ENCODE results near the gene SLC16A14. TPM values are rescaled to one million over a fixed set of nuclear protein-coding genes. Genes with fewer than 3 reads are reported as not detected.

The SLC16A14 gene
- total and polyA plus RNA-seq, 2 experiments from 2014 or later = 1.1 to 2.7 TPM

DNA sequence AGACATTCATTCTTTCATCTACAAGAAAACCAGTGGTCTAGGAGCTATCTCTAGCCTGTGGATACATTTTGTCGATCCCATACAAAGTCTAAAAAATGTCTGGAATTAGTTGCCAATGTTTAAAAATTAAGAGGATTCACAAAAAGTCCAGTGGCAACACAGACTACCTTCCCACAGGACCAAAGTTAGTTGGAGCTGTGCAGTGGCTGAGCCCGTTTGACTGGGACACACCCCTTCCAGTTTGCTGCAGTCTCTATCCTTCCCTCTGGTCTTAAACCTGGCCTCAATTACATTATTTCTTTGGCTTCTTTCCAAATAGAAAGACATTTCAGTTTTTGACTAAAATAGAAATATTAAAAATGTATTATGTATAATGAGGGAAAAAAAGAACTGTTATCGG lies 18.6 kb downstream of the SLC16A14 start (continued):
- no peak for TF ChIP-seq ZNF114 (CRISPR knock-in tag; IDR thresholded peaks at IDR 0.05)

DNA sequence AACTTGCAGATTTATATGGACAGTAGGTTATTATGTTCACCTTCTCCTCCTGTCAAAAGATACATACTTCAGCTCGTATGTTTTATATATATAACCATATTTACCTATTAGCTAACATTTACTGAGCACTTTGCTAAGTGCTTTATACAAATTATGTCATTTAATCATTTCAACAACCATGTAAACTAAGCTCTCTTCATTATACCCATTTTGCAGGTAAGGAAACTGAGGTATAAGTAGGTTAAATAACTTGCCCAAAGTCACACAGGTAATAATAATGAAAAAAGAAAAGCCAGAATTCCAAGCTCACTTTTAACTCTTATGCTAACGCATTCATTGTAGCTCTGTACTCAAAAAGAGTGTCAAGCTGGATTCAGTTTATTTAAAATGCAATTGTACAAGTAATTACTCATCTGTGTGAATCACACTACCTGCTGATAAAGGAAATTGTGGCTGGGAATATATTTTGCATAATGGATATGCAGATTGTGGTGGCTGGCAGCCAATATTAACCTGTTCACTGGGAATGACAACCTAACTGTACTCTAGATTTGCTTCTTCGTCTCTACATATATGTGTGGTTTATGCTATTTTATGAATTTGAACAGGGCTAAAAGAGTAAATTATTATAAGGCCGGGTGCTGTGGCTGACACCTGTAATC lies 20.6 kb downstream of the SLC16A14 start:
- peaks cover 4% of the 10 kb centered on the region for H3K27me3 Mint-ChIP-seq (ENCODE audit: insufficient read depth, low read depth, poor library complexity)
- H3K9me3 Mint-ChIP-seq = no peaks in the 10 kb centered on the region
- Histone ChIP-seq H3F3A (replicated peaks; ENCODE audit: low read depth) (no peaks in the 10 kb centered on the region), H3K79me2 (replicated peaks; ENCODE audit: insufficient read depth) (no peaks in the 10 kb centered on the region), H3K4me2 (no peak overlapping the region), H2AFZ (no peak overlapping the region), H3K27ac (ENCODE audit: low read depth) (no peak overlapping the region), H3K4me3 (no peak overlapping the region), H3K27me3 (ENCODE audit: insufficient read depth) (no peaks in the 10 kb centered on the region), H3K4me1 (ENCODE audit: insufficient read depth) (no peaks in the 10 kb centered on the region), H4K20me1 (replicated peaks; ENCODE audit: insufficient read depth) (no peaks in the 10 kb centered on the region; the same call in 1 of the 2 replicates), H3K36me3 (ENCODE audit: insufficient read depth) (no peaks in the 10 kb centered on the region), H3K9me2 (ENCODE audit: insufficient read depth) (no peaks in the 10 kb centered on the region)
- DNase-seq (ENCODE audit: low spot score) (no peak), ATAC-seq (no peak)
- H3K4me3 Mint-ChIP-seq = no peak overlapping the region
- H3K27ac Mint-ChIP-seq = no peak overlapping the region
- TF ChIP-seq NANOG (IDR thresholded peaks at IDR 0.05; ENCODE audit: borderline replicate concordance) = no peak
- TF ChIP-seq, protein P1, sequence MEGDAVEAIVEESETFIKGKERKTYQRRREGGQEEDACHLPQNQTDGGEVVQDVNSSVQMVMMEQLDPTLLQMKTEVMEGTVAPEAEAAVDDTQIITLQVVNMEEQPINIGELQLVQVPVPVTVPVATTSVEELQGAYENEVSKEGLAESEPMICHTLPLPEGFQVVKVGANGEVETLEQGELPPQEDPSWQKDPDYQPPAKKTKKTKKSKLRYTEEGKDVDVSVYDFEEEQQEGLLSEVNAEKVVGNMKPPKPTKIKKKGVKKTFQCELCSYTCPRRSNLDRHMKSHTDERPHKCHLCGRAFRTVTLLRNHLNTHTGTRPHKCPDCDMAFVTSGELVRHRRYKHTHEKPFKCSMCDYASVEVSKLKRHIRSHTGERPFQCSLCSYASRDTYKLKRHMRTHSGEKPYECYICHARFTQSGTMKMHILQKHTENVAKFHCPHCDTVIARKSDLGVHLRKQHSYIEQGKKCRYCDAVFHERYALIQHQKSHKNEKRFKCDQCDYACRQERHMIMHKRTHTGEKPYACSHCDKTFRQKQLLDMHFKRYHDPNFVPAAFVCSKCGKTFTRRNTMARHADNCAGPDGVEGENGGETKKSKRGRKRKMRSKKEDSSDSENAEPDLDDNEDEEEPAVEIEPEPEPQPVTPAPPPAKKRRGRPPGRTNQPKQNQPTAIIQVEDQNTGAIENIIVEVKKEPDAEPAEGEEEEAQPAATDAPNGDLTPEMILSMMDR (conservative IDR thresholded peaks at IDR 0.05; ENCODE audit: low read depth in 2 of 2) = no peak
- TF ChIP-seq ZNF331 (CRISPR knock-in tag; IDR thresholded peaks at IDR 0.05; ENCODE audit: low read depth) = no peak
- TF ChIP-seq JUNB (IDR thresholded peaks at IDR 0.05; ENCODE audit: unreplicated experiment) = no peak
- TF ChIP-seq ZNF114 (CRISPR knock-in tag; IDR thresholded peaks at IDR 0.05) = no peak
- TF ChIP-seq CREB1 (CRISPR knock-in tag; IDR thresholded peaks at IDR 0.05; ENCODE audit: low read depth) = no peak
- no peak for TF ChIP-seq STAT1 (IDR thresholded peaks at IDR 0.05; ENCODE audit: unreplicated experiment)
- no peak for TF ChIP-seq POLR2AphosphoS5 (IDR thresholded peaks at IDR 0.05; ENCODE audit: low read depth)
- TF ChIP-seq, protein P2, sequence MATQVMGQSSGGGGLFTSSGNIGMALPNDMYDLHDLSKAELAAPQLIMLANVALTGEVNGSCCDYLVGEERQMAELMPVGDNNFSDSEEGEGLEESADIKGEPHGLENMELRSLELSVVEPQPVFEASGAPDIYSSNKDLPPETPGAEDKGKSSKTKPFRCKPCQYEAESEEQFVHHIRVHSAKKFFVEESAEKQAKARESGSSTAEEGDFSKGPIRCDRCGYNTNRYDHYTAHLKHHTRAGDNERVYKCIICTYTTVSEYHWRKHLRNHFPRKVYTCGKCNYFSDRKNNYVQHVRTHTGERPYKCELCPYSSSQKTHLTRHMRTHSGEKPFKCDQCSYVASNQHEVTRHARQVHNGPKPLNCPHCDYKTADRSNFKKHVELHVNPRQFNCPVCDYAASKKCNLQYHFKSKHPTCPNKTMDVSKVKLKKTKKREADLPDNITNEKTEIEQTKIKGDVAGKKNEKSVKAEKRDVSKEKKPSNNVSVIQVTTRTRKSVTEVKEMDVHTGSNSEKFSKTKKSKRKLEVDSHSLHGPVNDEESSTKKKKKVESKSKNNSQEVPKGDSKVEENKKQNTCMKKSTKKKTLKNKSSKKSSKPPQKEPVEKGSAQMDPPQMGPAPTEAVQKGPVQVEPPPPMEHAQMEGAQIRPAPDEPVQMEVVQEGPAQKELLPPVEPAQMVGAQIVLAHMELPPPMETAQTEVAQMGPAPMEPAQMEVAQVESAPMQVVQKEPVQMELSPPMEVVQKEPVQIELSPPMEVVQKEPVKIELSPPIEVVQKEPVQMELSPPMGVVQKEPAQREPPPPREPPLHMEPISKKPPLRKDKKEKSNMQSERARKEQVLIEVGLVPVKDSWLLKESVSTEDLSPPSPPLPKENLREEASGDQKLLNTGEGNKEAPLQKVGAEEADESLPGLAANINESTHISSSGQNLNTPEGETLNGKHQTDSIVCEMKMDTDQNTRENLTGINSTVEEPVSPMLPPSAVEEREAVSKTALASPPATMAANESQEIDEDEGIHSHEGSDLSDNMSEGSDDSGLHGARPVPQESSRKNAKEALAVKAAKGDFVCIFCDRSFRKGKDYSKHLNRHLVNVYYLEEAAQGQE (IDR thresholded peaks at IDR 0.05; ENCODE audit: unreplicated experiment) = no peak
- TF ChIP-seq, protein P3, sequence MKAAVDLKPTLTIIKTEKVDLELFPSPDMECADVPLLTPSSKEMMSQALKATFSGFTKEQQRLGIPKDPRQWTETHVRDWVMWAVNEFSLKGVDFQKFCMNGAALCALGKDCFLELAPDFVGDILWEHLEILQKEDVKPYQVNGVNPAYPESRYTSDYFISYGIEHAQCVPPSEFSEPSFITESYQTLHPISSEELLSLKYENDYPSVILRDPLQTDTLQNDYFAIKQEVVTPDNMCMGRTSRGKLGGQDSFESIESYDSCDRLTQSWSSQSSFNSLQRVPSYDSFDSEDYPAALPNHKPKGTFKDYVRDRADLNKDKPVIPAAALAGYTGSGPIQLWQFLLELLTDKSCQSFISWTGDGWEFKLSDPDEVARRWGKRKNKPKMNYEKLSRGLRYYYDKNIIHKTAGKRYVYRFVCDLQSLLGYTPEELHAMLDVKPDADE (IDR thresholded peaks at IDR 0.05) = no peak
- no peak for TF ChIP-seq EZH2 (IDR thresholded peaks at IDR 0.05; ENCODE audit: low read depth, unreplicated experiment)
- TF ChIP-seq EZH2phosphoT487 (IDR thresholded peaks at IDR 0.05; ENCODE audit: unreplicated experiment) = no peak
- TF ChIP-seq, protein P4, sequence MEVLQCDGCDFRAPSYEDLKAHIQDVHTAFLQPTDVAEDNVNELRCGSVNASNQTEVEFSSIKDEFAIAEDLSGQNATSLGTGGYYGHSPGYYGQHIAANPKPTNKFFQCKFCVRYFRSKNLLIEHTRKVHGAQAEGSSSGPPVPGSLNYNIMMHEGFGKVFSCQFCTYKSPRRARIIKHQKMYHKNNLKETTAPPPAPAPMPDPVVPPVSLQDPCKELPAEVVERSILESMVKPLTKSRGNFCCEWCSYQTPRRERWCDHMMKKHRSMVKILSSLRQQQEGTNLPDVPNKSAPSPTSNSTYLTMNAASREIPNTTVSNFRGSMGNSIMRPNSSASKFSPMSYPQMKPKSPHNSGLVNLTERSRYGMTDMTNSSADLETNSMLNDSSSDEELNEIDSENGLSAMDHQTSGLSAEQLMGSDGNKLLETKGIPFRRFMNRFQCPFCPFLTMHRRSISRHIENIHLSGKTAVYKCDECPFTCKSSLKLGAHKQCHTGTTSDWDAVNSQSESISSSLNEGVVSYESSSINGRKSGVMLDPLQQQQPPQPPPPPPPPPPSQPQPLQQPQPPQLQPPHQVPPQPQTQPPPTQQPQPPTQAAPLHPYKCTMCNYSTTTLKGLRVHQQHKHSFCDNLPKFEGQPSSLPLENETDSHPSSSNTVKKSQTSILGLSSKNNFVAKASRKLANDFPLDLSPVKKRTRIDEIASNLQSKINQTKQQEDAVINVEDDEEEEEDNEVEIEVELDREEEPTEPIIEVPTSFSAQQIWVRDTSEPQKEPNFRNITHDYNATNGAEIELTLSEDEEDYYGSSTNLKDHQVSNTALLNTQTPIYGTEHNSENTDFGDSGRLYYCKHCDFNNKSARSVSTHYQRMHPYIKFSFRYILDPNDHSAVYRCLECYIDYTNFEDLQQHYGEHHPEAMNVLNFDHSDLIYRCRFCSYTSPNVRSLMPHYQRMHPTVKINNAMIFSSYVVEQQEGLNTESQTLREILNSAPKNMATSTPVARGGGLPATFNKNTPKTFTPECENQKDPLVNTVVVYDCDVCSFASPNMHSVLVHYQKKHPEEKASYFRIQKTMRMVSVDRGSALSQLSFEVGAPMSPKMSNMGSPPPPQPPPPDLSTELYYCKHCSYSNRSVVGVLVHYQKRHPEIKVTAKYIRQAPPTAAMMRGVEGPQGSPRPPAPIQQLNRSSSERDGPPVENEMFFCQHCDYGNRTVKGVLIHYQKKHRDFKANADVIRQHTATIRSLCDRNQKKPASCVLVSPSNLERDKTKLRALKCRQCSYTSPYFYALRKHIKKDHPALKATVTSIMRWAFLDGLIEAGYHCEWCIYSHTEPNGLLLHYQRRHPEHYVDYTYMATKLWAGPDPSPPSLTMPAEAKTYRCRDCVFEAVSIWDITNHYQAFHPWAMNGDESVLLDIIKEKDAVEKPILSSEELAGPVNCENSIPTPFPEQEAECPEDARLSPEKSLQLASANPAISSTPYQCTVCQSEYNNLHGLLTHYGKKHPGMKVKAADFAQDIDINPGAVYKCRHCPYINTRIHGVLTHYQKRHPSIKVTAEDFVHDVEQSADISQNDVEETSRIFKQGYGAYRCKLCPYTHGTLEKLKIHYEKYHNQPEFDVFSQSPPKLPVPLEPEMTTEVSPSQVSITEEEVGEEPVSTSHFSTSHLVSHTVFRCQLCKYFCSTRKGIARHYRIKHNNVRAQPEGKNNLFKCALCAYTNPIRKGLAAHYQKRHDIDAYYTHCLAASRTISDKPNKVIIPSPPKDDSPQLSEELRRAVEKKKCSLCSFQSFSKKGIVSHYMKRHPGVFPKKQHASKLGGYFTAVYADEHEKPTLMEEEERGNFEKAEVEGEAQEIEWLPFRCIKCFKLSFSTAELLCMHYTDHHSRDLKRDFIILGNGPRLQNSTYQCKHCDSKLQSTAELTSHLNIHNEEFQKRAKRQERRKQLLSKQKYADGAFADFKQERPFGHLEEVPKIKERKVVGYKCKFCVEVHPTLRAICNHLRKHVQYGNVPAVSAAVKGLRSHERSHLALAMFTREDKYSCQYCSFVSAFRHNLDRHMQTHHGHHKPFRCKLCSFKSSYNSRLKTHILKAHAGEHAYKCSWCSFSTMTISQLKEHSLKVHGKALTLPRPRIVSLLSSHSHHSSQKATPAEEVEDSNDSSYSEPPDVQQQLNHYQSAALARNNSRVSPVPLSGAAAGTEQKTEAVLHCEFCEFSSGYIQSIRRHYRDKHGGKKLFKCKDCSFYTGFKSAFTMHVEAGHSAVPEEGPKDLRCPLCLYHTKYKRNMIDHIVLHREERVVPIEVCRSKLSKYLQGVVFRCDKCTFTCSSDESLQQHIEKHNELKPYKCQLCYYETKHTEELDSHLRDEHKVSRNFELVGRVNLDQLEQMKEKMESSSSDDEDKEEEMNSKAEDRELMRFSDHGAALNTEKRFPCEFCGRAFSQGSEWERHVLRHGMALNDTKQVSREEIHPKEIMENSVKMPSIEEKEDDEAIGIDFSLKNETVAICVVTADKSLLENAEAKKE (CRISPR knock-in tag; IDR thresholded peaks at IDR 0.05) = no peak
- 0 out of 3 replicates have a peak, but pooled peaks cover 2% of the 10 kb centered on the region for H3K4me1 Mint-ChIP-seq
- no peaks in the 10 kb centered on the region for H3K36me3 Mint-ChIP-seq (ENCODE audit: low read depth)
